K562 (cell line): ENCODE data around the gene LIPH. TPM values are rescaled to one million over a fixed set of nuclear protein-coding genes. Genes with fewer than 3 reads are reported as not detected.

Source experiments
- ARID3B ChIP-seq: fragments of 250-450 bp; sonication (Bioruptor Pico); IDR thresholded peaks from 2 replicates; pipeline ENCODE4 v1.4.0; 2020; ENCODE audit warnings: borderline replicate concordance
- CEBPG ChIP-seq, 3 experiments: fragments of 200-800 bp in 1 of 3; sonication (Bioruptor generic) in 1 of 3; sonication (generic) in 1 of 3; formaldehyde crosslinking in 1 of 3; IDR thresholded peaks in 2 of 3; conservative IDR thresholded peaks in 1 of 3; 2 replicates each; pipeline versions ENCODE4 v1.6.1 to v1.8.0; 2016 to 2022; ENCODE audit warnings: missing compliant biosample characterization in 2 of 3, missing genetic modification characterization in 2 of 3, mild to moderate bottlenecking in 1 of 3, missing genetic modification reagents in 1 of 3
- E2F6 ChIP-seq, 2 experiments: IDR thresholded peaks; 2 replicates each; pipeline ENCODE4 v1.6.1; 2011; ENCODE audit warnings: borderline replicate concordance in 1 of 2, control low read depth in 1 of 2, low read depth in 1 of 2, low read length in 1 of 2, mild to moderate bottlenecking in 1 of 2, mixed read lengths in 1 of 2, moderate library complexity in 1 of 2; ENCODE audit not compliant: insufficient read depth in 1 of 2, insufficient read length in 1 of 2, poor library complexity in 1 of 2, severe bottlenecking in 1 of 2; ENCODE audit errors: extremely low read depth in 1 of 2
- ELF1 ChIP-seq: fragments of 200-800 bp; sonication (Bioruptor generic); IDR thresholded peaks from 2 replicates; pipeline ENCODE4 v1.6.1; 2016; ENCODE audit warnings: missing genetic modification characterization, missing compliant biosample characterization
- GMEB1 ChIP-seq: fragments of 250-450 bp; sonication (Bioruptor Pico); IDR thresholded peaks from 2 replicates; pipeline ENCODE4 v1.4.0; 2020; ENCODE audit warnings: mild to moderate bottlenecking
- IRF9 ChIP-seq: fragments of 450-650 bp; IDR thresholded peaks from 2 replicates; pipeline ENCODE4 v1.6.1; 2016; ENCODE audit warnings: missing biosample characterization, missing genetic modification characterization
- PCBP2 ChIP-seq: fragments of 200-400 bp; formaldehyde crosslinking; IDR thresholded peaks from 2 replicates; pipeline ENCODE4 v1.6.1; 2018; ENCODE audit warnings: low read length, low read depth, mild to moderate bottlenecking, moderate library complexity; ENCODE audit not compliant: poor library complexity, severe bottlenecking
- PHB2 ChIP-seq: fragments of 450-650 bp; IDR thresholded peaks from 2 replicates; pipeline ENCODE4 v1.6.1; 2017; ENCODE audit warnings: low read depth
- PRPF4 ChIP-seq: fragments of 200-400 bp; formaldehyde crosslinking; IDR thresholded peaks from one replicate; pipeline ENCODE4 v1.6.1; 2017; ENCODE audit warnings: low read length, low read depth, mild to moderate bottlenecking; ENCODE audit not compliant: insufficient read depth, poor library complexity, severe bottlenecking
- RAD51 ChIP-seq: fragments of 450-650 bp; IDR thresholded peaks from 2 replicates; pipeline ENCODE4 v1.7.1; 2016; ENCODE audit warnings: low read depth, mild to moderate bottlenecking, borderline replicate concordance
- RERE ChIP-seq: sonication (generic); formaldehyde crosslinking; IDR thresholded peaks from 2 replicates; pipeline ENCODE4 v1.8.0; 2023; ENCODE audit warnings: missing genetic modification reagents, mild to moderate bottlenecking, borderline replicate concordance
- SREBF2 ChIP-seq: sonication (generic); formaldehyde crosslinking; IDR thresholded peaks from 2 replicates; pipeline ENCODE4 v1.4.0; 2020; ENCODE audit warnings: mild to moderate bottlenecking, missing genetic modification reagents
- TCF3 ChIP-seq: sonication (generic); formaldehyde crosslinking; IDR thresholded peaks from 2 replicates; pipeline ENCODE4 v1.4.0; 2020; ENCODE audit warnings: mild to moderate bottlenecking, missing genetic modification reagents
- ZC3H11A ChIP-seq: IDR thresholded peaks from 2 replicates; pipeline ENCODE4 v1.6.1; 2012; ENCODE audit warnings: low read depth, low read length, improper control_type of control experiment
- ZNF316 ChIP-seq: fragments of 450-650 bp; IDR thresholded peaks from 2 replicates; pipeline ENCODE4 v1.6.1; 2016
- ZNF696 ChIP-seq: fragments of 250-450 bp; sonication (Bioruptor Pico); conservative IDR thresholded peaks from 2 replicates; pipeline ENCODE4 v1.4.0; 2020; ENCODE audit warnings: mild to moderate bottlenecking, moderate library complexity
- polyA plus RNA-seq, 8 experiments: library from polyadenylated mRNA; depleted of rRNA in 4 of 8; stranded (reverse) in 5 of 8; unstranded in 3 of 8; fragments of >200 nt; fragmentation: Nextera tagmentation in 2 of 8; fragmentation: Illumina TruSeq in 1 of 8; extraction: Ambion mirVana in 2 of 8; extraction: Trizol in 1 of 8; gene quantifications; 2 replicates each; pipeline versions ENCODE4 v1.2.1 to v1.2.3, GENCODE V29; 2011 to 2014; ENCODE audit warnings: inconsistent platforms in 1 of 8, missing spikeins in 1 of 8
- total RNA-seq, 7 experiments: library from RNA; depleted of rRNA in 6 of 7; stranded (reverse); fragments of >200 nt in 6 of 7; fragmentation: Illumina TruSeq in 2 of 7; extraction: Trizol in 2 of 7; gene quantifications; 2 replicates each; pipeline versions ENCODE4 v1.2.1 to v1.2.3, GENCODE V29; 2011 to 2021; ENCODE audit warnings: low replicate concordance in 1 of 7

Gene LIPH
- total and polyA plus RNA-seq, 9 of the 15 experiments (the other 6 are each of a cell fraction or from before 2014, with no cell fraction given) = 0.73 to 1.8 (median 1.3) TPM

- no peak for TF ChIP-seq CEBPG (CRISPR knock-in tag; IDR thresholded peaks at IDR 0.05)
- no peak for TF ChIP-seq CEBPG (tag; conservative IDR thresholded peaks at IDR 0.05 in 1 of 2, IDR thresholded peaks at IDR 0.05 in 1 of 2)
- TF ChIP-seq PRPF4 = no peak
- TF ChIP-seq RAD51 = no peak
- no peak for TF ChIP-seq IRF9 (tag)
- TF ChIP-seq TCF3 (CRISPR knock-in tag) = no peak
- no peak for TF ChIP-seq PCBP2
- peak; percentile 66 for TF ChIP-seq ZNF316
- no peak for TF ChIP-seq ZNF696
- no peak for TF ChIP-seq SREBF2 (CRISPR knock-in tag)
- no peak for TF ChIP-seq GMEB1 (CRISPR knock-in tag)
- no peak for TF ChIP-seq RERE (CRISPR knock-in tag)
- no peak for TF ChIP-seq ZC3H11A
- TF ChIP-seq ELF1 (tag) = no peak; the same call in 1 of the 2 replicates
- TF ChIP-seq E2F6 (IDR thresholded peaks at IDR 0.05; ENCODE audit: borderline replicate concordance in 1 of 2, extremely low read depth in 1 of 2, insufficient read depth in 1 of 2, insufficient read length in 1 of 2, low read depth in 1 of 2, low read length in 1 of 2, poor library complexity in 1 of 2, severe bottlenecking in 1 of 2) = no peak
- TF ChIP-seq ARID3B (CRISPR knock-in tag) = no peak
- TF ChIP-seq PHB2 = no peak
Measured at GRCh38 chr3:185552358-185552877, at the start of gene LIPH (continued).
